GM12878 (cell line): ENCODE results near the gene ADIPOQ. TPM values are rescaled to one million over a fixed set of nuclear protein-coding genes. Genes with fewer than 3 reads are reported as not detected.

Experiments used
- ATAC-seq: fragments of 200-7000 bp; cut with Tn5 transposase; 3 replicates; pipeline ENCODE4 v1.9.1; 2020; ENCODE audit warnings: mild to moderate bottlenecking, moderate library complexity
- BruUV-seq: library from RNA; stranded (reverse); fragments of 400-500 nt; replicated peaks from 2 replicates; lab custom pipeline; 2021; lab: Mats Ljungman, UMichigan
- CTCF ChIA-PET: fragments of 300-600 bp; sonication (Branson Sonifier 250); formaldehyde crosslinking; extraction: SDS; loops from one replicate; lab custom pipeline; 2021; ENCODE audit warnings: inconsistent platforms; lab: Yijun Ruan, JAX
- POLR2A ChIA-PET: fragments of 350-600 bp; formaldehyde crosslinking; extraction: SDS; loops from one replicate; lab custom pipeline; 2021; ENCODE audit warnings: inconsistent platforms; lab: Charles Lee
- RAD21 ChIA-PET: fragments of 300-600 bp; sonication (Branson Sonifier 250); formaldehyde crosslinking; loops from one replicate; lab custom pipeline; 2023; ENCODE audit warnings: antibody characterized with exemption; ENCODE audit not compliant: unreplicated experiment; lab: Charles Lee
- SMC1A ChIA-PET: fragments of 300-600 bp; sonication (Branson Sonifier 250); formaldehyde crosslinking; loops from one replicate; lab custom pipeline; 2023; ENCODE audit not compliant: unreplicated experiment, uncharacterized antibody; lab: Charles Lee
- DNase-seq: peaks from one replicate; pipeline ENCODE4 v3.0.0-alpha.2; 2011; ENCODE audit warnings: low read depth, low spot score
- FAIRE-seq: peaks from 3 replicates; lab custom pipeline; 2011; peaks lifted over from hg19 to GRCh38; lab: Jason Lieb, UNC
- H2AFZ ChIP-seq: 2 replicates; pipeline ENCODE4 v1.6.0; 2011; ENCODE audit warnings: low read depth, low read length, control low read depth; ENCODE audit not compliant: control insufficient read depth
- H3K27ac ChIP-seq: 2 replicates; pipeline ENCODE4 v1.5.1; 2011; ENCODE audit warnings: control low read depth; ENCODE audit not compliant: control insufficient read depth, insufficient read depth
- H3K27me3 ChIP-seq, 2 experiments: replicated peaks in 1 of 2; 2 replicates each; pipeline versions ENCODE4 v1.6.0 to v1.6.1; 2011; ENCODE audit warnings: low read length in 1 of 2; ENCODE audit not compliant: control insufficient read depth in 2 of 2, insufficient read depth in 2 of 2
- H3K36me3 ChIP-seq, 2 experiments: 2 replicates each; pipeline ENCODE4 v1.5.1; 2011; ENCODE audit warnings: low read length in 1 of 2; ENCODE audit not compliant: control insufficient read depth in 2 of 2, insufficient read depth in 2 of 2
- H3K4me1 ChIP-seq: 2 replicates; pipeline ENCODE4 v1.6.1; 2011; ENCODE audit warnings: mild to moderate bottlenecking, low read length, moderate library complexity, mixed read lengths; ENCODE audit not compliant: control insufficient read depth, insufficient read depth
- H3K4me2 ChIP-seq: 2 replicates; pipeline ENCODE4 v1.6.0; 2011; ENCODE audit warnings: control low read depth; ENCODE audit not compliant: control insufficient read depth, insufficient read depth
- H3K4me3 ChIP-seq: fragments of 200-600 bp; sonication (generic); 2 replicates; pipeline ENCODE4 v1.5.1; 2016
- H3K79me2 ChIP-seq: 2 replicates; pipeline ENCODE4 v1.6.0; 2011; ENCODE audit warnings: low read length; ENCODE audit not compliant: control insufficient read depth, insufficient read depth
- H3K9ac ChIP-seq: 2 replicates; pipeline ENCODE4 v1.8.0; 2011; ENCODE audit warnings: low read length, control low read depth, mixed read lengths; ENCODE audit not compliant: control insufficient read depth, insufficient read depth
- H3K9me3 ChIP-seq: replicated peaks from 3 replicates; pipeline ENCODE4 v1.5.1; 2011; ENCODE audit warnings: mild to moderate bottlenecking, low read length; ENCODE audit not compliant: control insufficient read depth, insufficient read depth
- H4K20me1 ChIP-seq: 2 replicates; pipeline ENCODE4 v1.6.0; 2011; ENCODE audit not compliant: control insufficient read depth, insufficient read depth
- CBFB ChIP-seq: IDR thresholded peaks from 2 replicates; pipeline ENCODE4 v1.6.1; 2016; ENCODE audit warnings: antibody characterized with exemption, low read depth
- CEBPZ ChIP-seq: fragments of 150-350 bp; IDR thresholded peaks from 2 replicates; pipeline ENCODE4 v1.6.1; 2016; ENCODE audit warnings: low read depth, low read length
- CTCF ChIP-seq, 3 experiments: IDR thresholded peaks in 2 of 3; conservative IDR thresholded peaks in 1 of 3; 2 replicates each; pipeline ENCODE4 v1.5.1; 2011; ENCODE audit warnings: low read depth in 3 of 3, low read length in 3 of 3, mild to moderate bottlenecking in 3 of 3, control low read depth in 2 of 3, moderate library complexity in 2 of 3, inconsistent platforms in 1 of 3, mixed read lengths in 1 of 3; ENCODE audit not compliant: control insufficient read depth in 2 of 3, insufficient read depth in 1 of 3; ENCODE audit errors: extremely low read depth in 1 of 3
- ELK1 ChIP-seq: IDR thresholded peaks from 2 replicates; pipeline ENCODE4 v1.6.1; 2012; ENCODE audit warnings: low read depth, low read length, improper control_type of control experiment
- EP300 ChIP-seq, 2 experiments: fragments of 150-350 bp in 1 of 2; IDR thresholded peaks; 2 replicates each; pipeline ENCODE4 v1.6.1; 2011 to 2012; ENCODE audit warnings: low read depth in 2 of 2, low read length in 2 of 2, borderline replicate concordance in 1 of 2, improper control_type of control experiment in 1 of 2, inconsistent platforms in 1 of 2; ENCODE audit not compliant: control insufficient read depth in 1 of 2
- HDAC6 ChIP-seq: fragments of 200-600 bp; sonication (generic); IDR thresholded peaks from one replicate; pipeline ENCODE4 v1.8.0; 2017; ENCODE audit warnings: antibody characterized with exemption; ENCODE audit not compliant: unreplicated experiment
- RCOR1 ChIP-seq: conservative IDR thresholded peaks from 2 replicates; pipeline ENCODE4 v1.6.1; 2012; ENCODE audit warnings: low read depth, low read length, improper control_type of control experiment
- SREBF1 ChIP-seq: IDR thresholded peaks from 2 replicates; pipeline ENCODE4 v1.6.1; 2012; ENCODE audit warnings: mild to moderate bottlenecking, low read length
- SREBF2 ChIP-seq: IDR thresholded peaks from 2 replicates; pipeline ENCODE4 v1.6.1; 2012; ENCODE audit warnings: mild to moderate bottlenecking, low read length
- WRNIP1 ChIP-seq: IDR thresholded peaks from 2 replicates; pipeline ENCODE4 v1.6.1; 2011; ENCODE audit warnings: low read depth, low read length, improper control_type of control experiment, borderline replicate concordance
- ZNF217 ChIP-seq: fragments of 450-650 bp; IDR thresholded peaks from 2 replicates; pipeline ENCODE4 v1.6.1; 2017; ENCODE audit warnings: antibody characterized with exemption, mild to moderate bottlenecking
- ZNF274 ChIP-seq: IDR thresholded peaks from one replicate; pipeline ENCODE4 v1.8.0; 2011; ENCODE audit not compliant: insufficient read length, insufficient read depth
- WGBS: methylation state at CpG from one replicate; pipeline ENCODE4 v1.1.6; 2016; ENCODE audit warnings: low lambda C conversion rate; ENCODE audit not compliant: insufficient replicate concordance, insufficient coverage; ENCODE audit errors: missing lambda C conversion rate; 5-methylcytosine and 5-hydroxymethylcytosine counted together
- in situ Hi-C: fragments of 300-500 bp; cut with MboI; formaldehyde crosslinking; loops from 9 replicates; pipeline ENCODE4 v1.14.3; 2018; ENCODE audit warnings: mixed read lengths
- intact Hi-C: fragments of 100-400 bp; cut with micrococcal nuclease; formaldehyde crosslinking; loops from one replicate; pipeline ENCODE4 v1.14.2; 2022; ENCODE audit not compliant: unreplicated experiment
- polyA plus RNA-seq, 11 experiments: library from polyadenylated mRNA; depleted of rRNA in 4 of 11; unstranded in 6 of 11; stranded (reverse) in 5 of 11; fragments of >200 nt; fragmentation: Nextera tagmentation in 4 of 11; fragmentation: Illumina TruSeq in 1 of 11; extraction: Ambion mirVana in 4 of 11; extraction: Trizol in 1 of 11; gene quantifications; 1 replicate in 1 of 11; 2 replicates in 10 of 11; pipeline versions ENCODE4 v1.2.1 to v1.2.3, GENCODE V29; 2011 to 2016; ENCODE audit warnings: inconsistent platforms in 2 of 11, missing spikeins in 2 of 11, low read depth in 1 of 11
- total RNA-seq, 4 experiments: library from RNA; depleted of rRNA in 3 of 4; stranded (reverse); fragments of >200 nt in 3 of 4; fragmentation: Illumina TruSeq in 1 of 4; extraction: Trizol in 1 of 4; gene quantifications; 2 replicates each; pipeline versions ENCODE4 v1.2.1 to v1.2.3, GENCODE V29; 2013 to 2021

ADIPOQ gene
- total and polyA plus RNA-seq, 10 of the 15 experiments (the other 5 are each of a cell fraction or from before 2014, with no cell fraction given) = not detected

GRCh38 chr3:186815435-186815834, 27.1 kb upstream of the ADIPOQ start (continued):
- TF ChIP-seq CEBPZ = no peak
- TF ChIP-seq, all 136 proteins: peak for 0

GRCh38 chr3:186818516-186818915, 24.0 kb upstream of the ADIPOQ start:
- no TSS peak for BruUV-seq
- in situ Hi-C loops (no loop called here), intact Hi-C loops (no loop called here)
- no peak overlapping the region for H3K27ac ChIP-seq
- no peak overlapping the region for H3K4me3 ChIP-seq
- H3K36me3 ChIP-seq = no peaks in the 10 kb centered on the region
- FAIRE-seq = no peak
- peaks cover 0 to 1% of the 10 kb centered on the region in 2 experiments; a peak in 3 of 4 replicates for H3K27me3 ChIP-seq
- WGBS = 98% methylated on average over 5 of the region's 5 CpGs
- ChIA-PET SMC1A (interaction anchor here (1.5 to 2.3 kb wide), 2 partner anchors 201 to 204 kb away, joined by 3 to 8 read pairs; no protein-coding TSS in a partner anchor), POLR2A (interaction anchor here (0.9 kb wide), 1 partner anchor 203 kb away, joined by 3 read pairs; no protein-coding TSS in a partner anchor), RAD21 (interaction anchor here (1.8 to 1.9 kb wide), 2 partner anchors 202 to 204 kb away, joined by 3 to 5 read pairs; no protein-coding TSS in a partner anchor), CTCF (interaction anchor here (1.1 to 9.3 kb wide), 4 partner anchors 9 to 208 kb away, joined by 3 to 183 read pairs (median 4); partner anchors contain the start of gene AHSG)
- no peaks in the 10 kb centered on the region for H3K4me1 ChIP-seq
- ATAC-seq = no peak
- no peaks in the 10 kb centered on the region for H3K79me2 ChIP-seq
- DNase-seq = no peak
- H4K20me1 ChIP-seq = no peaks in the 10 kb centered on the region; the same call in 1 of the 2 replicates
- no peak overlapping the region for H3K4me2 ChIP-seq
- H2AFZ ChIP-seq = no peak overlapping the region
- no peak overlapping the region for H3K9ac ChIP-seq
- no peaks in the 10 kb centered on the region for H3K9me3 ChIP-seq
- TF ChIP-seq ZNF274 (no peak), CBFB (no peak), ELK1 (no peak), EP300 (IDR thresholded peaks at IDR 0.05; ENCODE audit: borderline replicate concordance in 1 of 2, control insufficient read depth in 1 of 2, low read depth in 2 of 2, low read length in 2 of 2) (no peak), RCOR1 (no peak), CTCF (IDR thresholded peaks at IDR 0.05 in 2 of 3, conservative IDR thresholded peaks at IDR 0.05 in 1 of 3; ENCODE audit: control insufficient read depth in 2 of 3, extremely low read depth in 1 of 3, insufficient read depth in 1 of 3, low read depth in 3 of 3, low read length in 3 of 3) (no peak), HDAC6 (no peak), WRNIP1 (no peak), SREBF2 (no peak), ZNF217 (no peak), SREBF1 (no peak)
